Retina (tissue), 1 donor: ENCODE measurements around the gene MC1R.

Source experiments
- DNase-seq: peaks from one replicate; pipeline ENCODE4 v3.0.0-alpha.2; 2016

Gene MC1R

GRCh38 chr16:89897204-89897603, 21.5 kb upstream of the MC1R start:
- no peak for DNase-seq

- DNase-seq, result no peak
These were observed 20.3 kb upstream of the MC1R start for GRCh38 chr16:89898201-89898967.

GRCh38 chr16:89899879-89900481, 18.7 kb upstream of the MC1R start:
- DNase-seq, result no peak

DNA sequence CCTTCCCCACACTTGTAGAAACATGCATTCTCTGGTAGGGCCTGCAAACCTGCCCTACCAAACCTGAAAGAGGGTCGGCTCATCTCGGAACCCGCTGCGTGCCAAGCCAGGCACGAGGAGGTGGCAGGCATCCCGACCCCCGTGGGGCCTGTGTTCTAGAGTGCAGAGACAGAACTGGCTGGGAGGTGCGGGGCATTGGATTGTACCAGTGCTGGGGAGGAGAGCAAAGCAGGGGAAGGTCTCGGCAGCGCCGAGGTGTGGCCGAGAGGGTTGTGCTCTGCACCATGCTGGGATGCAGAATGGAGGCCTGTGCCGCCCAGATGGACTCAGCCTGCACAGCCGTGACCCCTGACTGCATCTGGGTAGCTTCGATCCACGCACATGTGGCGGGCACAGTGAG, 17.8 kb upstream of the MC1R start:
- DNase-seq, result no peak

DNA sequence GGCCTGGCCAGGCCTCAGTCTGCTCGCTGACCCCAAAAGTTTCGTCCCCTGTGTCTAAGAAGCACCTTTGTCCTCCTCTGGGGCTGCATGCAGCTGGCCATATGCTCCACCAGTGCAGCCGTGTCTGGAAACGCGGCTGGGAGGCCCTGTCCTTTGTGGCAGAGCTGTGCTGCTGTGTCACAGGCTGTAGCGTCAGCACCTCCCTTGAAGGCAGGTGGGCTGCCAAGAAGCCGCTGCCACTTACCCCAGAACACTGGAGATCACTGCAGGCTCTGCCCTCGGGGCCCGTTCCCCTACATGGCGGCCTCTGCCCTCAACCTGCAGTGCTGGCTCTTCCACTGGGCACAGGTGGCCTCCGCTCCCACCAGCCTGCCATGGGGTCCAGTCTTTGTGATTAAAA, 15.7 kb upstream of the MC1R start:
- no peak for DNase-seq

DNA sequence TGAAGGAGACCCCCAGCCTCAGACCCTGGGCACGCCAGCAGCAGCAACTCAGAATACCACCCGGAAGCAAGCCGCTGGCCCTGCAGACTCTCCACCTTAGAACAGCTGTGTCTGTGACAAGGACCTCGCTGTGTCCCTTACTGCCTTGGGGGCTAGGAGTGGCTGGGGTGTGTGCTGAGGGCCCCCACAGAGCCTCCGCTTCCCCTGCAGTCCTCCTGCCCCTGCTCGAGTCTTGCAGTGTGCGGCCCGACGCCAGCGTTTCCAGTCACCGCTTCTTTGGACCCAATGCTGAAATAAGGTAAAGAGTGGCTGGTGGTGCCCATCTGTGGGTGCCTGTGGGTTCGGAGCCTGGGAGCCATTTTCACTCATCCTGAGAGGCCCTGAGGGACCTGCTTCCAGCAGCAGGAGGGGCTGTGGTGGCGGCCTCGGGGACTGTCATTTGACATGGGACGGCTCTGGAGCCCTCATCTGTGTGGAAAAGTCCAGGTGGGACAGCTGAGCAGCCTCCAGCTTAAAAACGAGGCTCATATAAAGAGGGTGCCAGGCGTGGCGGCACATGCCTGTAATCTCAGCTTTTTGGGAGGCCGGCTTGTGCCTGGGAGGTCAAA, 14.7 kb upstream of the MC1R start:
- DNase-seq, result no peak

DNA sequence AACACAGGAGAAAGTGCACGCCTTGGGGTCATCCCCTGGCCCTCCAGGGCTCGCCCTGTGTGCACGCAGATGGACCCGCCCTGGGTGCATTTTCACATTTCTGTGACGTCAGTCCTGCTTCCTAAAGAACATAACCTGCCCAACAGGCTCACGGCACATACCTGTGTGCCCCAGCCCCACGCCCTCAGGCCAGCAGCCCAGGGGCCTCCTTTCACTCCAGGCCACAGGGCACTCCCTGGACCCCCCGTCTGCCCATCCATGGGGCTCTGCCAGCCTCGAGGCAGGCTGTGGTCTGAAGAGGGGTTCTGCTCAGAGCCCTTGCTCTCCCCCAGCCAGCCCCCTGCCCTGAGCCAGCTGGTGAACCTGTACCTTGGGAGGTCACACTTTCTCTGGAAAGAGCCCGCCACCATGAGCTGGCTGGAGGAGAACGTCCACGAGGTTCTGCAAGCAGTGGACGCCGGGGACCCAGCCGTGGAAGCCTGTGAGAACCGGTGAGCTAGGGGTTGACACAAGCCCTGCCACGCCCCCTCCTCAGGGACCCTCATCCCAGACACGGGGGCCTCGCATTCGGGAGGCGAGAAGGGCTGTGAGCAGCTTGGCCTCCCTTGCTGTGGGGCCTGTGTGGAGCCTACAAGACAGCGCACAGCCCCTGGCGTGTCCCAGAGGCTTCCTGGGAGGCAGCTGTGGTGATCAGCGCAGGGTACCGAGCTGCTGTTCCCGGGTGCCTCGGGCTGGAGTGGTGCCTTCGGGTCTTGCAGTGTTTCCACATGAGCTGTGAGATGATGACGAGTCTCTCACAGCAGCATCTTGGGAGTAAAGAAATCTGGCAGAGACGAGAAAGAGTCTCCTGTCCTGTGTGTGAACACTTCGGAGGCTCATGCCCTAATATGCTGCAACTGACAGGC, 13.8 kb upstream of the MC1R start:
- DNase-seq, result no peak

- no peak for DNase-seq
These were observed 13.0 kb upstream of the MC1R start for GRCh38 chr16:89905511-89906139.

DNA sequence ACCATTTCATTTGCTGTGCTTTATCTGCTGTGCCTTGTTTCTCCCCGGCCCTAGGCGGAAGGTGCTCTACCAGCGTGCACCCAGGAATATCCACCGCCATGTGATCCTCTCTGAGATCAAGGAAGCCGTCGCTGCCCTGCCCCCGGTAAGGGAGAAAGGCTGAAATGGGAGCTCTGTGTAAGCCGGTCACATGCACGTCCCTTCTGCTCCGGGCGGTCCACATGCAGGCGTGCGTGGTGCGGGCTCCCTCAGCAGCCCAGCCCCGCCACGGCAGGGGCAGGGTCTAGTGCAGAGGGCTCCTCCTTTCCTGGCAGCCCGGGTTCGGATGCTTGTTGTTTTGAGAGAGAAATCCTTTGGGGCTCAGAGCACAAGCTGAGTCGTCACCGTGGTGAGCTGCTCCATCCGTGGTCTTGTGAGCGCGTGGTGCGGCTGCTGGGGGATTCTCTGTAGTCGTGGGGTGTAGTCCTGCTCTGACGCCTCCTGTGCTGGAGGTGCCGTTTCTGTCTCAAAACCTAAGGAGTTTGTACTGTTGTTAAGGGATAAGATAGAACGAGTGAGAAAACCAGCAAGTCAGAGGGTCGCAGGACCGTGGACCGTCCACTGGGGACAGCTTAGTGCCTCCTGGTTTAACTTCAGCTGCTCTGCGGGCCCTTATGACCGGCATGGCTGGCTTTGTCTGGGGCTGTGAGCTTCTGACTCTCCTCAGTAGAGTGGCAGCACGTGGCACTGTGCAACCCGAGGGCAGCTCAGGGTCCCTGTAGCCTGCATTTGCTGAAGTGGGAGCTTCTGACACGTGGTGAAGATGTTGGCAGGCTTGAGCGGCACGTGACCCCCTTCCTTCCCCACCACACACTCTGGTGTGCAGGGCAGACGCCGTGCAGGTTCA, 12.3 kb upstream of the MC1R start:
- DNase-seq, result no peak

DNA sequence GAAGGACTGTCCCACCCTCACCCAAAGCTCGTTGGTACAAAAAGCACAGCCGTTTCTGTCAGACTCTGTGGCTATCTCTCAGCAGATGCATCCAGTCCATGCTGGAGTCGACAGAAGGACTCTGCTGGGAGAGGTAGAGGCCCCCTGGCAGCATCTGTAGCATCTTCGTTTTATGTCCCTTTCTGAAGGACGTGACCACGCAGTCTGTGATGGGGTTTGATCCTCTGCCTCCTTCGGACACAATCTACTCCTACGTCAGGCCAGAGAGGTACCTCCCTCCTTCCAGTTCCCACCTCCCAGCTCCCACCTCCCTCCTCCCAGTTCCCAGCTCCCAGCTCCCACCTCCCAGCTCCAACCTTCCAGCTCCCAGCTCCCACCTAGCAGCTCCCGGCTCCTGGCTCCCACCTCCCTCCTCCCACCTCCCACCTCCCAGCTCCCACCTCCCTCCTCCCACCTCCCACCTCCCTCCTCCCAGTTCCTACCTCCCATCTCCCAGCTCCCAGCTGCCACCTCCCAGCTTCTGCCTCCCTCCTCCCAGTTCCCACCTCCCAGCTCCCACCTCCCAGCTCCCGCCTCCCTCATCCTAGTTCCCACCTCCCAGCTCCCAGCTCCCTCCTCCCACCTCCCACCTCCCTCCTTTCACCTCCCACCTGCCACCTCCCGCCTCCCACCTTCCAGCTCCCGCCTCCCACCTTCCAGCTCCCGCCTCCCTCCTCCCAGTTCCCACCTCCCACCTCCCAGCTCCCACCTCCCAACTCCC, 11.4 kb upstream of the MC1R start:
- DNase-seq, result no peak

GRCh38 chr16:89908236-89908635, 10.4 kb upstream of the MC1R start:
- no peak for DNase-seq

DNA sequence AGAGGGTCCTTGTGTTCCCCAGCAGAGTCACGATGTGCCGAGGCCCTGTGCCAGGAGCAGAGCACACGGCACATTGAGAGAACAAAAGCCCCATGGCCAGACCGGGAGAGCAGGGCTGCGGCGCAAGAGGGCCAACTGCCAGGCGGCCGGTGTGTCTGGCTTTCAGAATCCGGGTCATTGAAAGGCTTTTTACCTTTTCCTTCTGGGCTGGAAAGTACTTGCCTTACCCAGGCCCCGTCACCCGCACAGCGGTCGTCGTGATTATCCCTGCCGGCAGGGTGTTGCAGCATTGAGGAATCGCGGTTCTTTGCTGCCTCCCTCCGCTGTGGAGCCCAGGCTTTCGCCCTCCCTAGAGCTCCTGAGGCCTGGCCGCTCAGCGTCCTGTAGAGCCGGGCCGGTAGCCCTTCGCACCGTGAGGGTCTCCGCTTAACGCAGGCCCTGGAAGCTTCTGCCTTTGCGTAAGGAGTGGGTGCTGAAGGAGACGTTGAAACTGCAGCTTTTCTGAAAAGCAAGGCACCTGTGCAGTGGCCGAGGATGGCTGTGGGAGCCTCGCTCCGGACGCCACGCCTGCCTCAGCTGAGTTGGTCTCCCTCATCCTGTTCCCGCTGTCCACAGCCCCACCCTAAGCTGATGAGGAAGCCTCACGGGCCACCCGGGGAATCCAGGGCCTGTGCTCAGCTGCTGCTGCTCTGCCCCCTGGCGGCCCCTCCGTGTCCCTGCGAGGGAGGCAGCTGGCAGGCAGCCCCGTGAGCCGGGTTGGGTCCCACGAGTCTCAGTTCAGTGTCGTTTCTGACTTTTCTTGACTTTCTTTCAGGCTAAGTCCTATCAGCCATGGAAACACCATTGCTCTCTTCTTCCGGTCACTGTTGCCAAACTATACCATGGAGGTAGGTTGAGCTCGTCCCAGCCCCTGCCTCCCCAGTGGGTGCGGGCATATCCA, 8.6 kb upstream of the MC1R start:
- DNase-seq, result peak; percentile 81

DNA sequence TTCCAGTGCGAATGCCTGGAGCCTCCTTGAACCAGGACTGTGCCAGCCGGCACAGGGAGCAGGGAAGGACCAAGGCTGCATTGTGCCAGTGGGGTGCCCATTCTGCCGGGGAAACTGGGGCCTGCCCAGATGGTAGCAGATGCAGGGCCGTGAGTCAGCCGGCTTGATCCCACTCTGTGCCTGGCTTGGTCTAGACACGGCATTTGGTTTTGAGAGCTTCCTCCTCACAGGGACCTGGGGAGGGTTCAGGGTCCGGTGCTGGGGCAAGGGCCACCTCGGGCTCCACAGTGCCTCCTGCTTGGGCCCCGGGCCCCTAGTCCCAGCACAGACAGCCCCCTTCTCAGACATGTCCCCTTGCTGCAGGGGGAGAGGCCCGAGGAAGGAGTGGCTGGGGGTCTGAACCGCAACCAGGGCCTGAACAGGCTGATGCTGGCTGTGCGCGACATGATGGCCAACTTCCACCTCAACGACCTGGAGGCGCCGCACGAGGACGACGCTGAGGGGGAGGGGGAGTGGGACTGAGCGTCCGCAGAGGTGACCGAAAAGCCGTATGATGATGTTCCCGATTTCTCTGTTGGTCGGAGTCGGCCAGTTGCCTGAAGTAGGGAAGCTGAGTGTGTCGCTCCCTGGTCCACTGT, 7.8 kb upstream of the MC1R start:
- no peak for DNase-seq

DNA sequence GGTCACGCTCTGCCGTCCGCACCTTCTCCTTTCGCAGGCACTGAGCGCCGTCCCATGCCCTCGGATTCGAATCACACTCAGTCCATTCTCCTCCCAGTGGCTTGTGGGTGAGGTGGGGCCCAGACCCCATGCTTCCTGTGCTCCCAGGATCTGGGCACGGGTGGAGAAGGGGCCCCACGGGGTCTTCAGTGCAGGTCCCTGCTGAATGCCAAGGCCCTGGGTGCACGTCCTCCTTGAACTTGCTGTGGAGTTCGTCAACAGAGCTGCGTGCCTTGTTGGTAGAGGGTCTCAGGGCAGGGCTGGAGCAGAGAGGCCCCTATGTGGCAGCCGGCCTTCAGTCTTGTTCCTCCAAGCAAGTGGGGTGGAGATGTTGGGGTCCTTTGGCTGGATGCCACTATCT, 7.3 kb upstream of the MC1R start:
- DNase-seq, result no peak

- no peak for DNase-seq
These were observed 6.5 kb upstream of the MC1R start for GRCh38 chr16:89912143-89912542.

- DNase-seq, result no peak
These were observed 6.0 kb upstream of the MC1R start for GRCh38 chr16:89912627-89913026.

DNA sequence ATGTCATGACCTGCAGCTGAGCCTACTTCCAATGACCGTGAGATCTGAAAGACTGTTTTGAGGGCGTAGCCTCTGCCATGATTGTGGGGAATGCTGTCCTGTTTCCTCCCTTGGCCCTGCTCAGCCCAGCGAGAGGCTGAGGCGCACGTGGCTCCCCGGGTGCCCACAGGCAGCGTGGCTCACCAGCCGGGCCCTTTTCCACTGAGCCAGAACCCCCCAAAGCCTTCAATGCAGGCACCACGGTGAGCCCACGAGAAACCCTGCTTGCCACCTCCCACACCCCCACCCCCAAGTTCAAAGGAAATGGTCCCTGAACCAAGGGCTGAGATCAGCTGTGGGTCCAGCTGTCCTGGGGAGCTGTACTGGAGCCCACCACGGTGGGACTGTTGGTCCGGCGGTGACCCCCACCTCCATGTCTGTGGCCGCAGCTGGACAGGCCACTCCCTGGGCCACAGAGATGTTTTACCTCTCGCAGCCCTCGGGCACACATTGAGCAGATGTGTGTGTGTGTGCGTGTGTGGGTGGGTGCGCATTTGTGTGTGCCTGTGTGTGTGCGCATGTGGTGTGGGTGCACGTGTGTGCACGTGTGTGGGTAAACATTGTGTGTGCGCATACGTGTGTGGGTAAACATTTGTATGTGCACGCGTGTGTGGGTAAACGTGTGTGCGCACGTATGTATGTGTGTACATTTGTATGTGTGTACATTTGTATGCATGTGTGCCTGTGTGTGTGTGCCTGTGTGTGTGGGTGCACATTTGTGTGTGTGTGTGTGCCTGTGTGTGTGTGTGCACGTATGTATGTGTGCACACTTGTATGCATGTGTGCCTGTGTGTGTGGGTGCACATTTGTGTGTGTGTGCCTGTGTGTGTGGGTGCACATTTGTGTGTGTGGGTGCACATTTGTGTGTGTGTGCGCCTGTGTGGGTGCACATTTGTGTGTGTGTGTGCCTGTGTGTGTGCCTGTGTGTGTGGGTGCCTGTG, 5.0 kb upstream of the MC1R start:
- DNase-seq, result no peak
